Dermis lymphatic vessel endothelial cell (primary cell): ENCODE measurements around the gene TRAPPC2. TPM values are rescaled to one million over a fixed set of nuclear protein-coding genes. Genes with fewer than 3 reads are reported as not detected.

Source experiments
- total RNA-seq: library from RNA; depleted of rRNA; stranded (reverse); fragments of >200 nt; gene quantifications from 2 replicates; pipeline ENCODE4 v1.2.1, GENCODE V29; 2014

Gene TRAPPC2
- total RNA-seq, result 12.2 and 12.3 TPM in 2 replicates

DNA sequence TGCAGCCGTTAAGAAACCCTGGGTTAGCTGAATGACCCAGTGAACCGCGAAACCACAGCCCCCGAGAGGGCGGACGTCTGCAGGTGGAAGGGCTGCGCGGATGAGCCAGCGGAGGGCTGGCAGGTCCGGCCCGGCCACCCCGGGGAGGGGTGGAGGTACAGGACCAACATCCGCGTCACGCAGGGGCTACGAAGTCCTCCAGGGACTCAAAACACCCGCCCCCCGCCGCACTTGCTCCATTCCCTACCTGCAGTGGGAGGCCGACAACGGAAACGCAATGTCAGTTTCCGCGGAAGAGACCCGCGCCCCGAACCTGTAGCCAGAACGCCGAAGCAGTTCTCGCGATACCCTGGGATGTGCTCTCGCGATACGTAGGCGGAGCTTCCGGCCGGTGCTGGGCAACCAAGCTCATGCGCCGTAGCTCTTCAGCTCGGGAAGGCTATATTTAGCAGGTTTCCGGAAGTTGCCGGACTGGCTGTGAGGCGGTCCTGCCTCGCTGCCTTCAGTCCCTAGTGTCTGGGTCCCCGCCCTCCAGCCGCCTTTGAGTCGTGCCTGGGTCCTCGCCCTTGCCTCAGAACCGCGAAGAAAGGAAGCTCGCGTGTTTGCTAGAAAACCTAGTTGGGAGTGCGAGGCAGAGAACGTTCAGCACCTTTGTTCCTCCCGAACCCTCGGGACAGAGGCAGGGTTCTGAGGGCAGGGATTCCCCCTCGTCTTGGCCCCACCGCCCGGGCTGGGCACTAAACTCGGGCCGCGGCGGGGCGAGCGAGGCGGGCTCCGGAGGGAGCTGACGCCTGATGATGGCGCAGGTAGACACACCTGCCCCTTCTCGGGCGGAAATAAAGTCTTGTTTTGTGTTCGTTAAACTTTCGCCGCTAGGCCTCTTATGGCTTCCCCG lies at the start of gene TRAPPC2, which contains the start of gene OFD1:
TRAPPC2 (minus strand) TSS at position 343 of the 895 bp plus-strand sequence. CDS start 14,657 bp downstream, outside the sequence.
OFD1 (plus strand) TSS at position 471 of the 895 bp plus-strand sequence; CDS start at position 795, 324 bp downstream.

DNA sequence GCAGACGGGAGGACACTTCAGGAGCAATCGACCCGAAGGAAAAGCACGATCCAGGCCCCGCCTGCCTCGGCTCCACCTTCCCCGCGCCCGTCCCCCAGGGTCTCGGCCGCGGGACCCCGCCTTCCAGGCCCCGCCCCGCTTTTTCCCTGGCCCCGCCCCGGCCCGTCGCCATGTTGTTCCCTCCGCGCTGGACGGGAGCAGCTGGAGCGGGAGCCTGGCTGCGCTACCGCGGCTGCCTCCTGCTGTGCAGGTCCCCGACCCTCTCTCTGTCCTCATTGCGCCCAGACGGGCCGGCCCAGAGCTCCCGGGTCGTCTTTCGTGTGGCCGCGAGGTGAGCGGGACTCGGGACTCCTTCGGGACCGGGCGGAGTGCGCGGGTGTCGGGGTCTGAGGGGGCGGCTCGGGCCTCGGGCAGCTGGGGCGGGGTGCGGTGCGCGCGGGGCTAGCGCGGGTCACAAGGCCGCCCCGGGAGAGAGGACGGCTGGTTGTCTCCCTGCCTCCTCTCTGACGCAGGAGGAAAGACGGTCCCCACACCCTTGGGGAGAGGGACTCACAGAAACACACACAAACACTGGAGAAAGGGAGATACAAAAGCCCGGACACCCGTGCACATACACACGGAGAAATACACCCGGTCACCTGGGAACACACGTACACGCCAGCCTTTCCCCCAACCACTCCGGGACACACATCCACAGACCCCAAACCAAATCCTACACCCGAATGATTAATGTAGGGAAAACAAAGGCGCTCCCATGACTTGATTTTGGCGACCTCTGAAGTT lies 45.3 kb downstream of the TRAPPC2 start, which contains the start of gene RAB9A:
RAB9A (plus strand) TSS at position 171 of the 783 bp plus-strand sequence. CDS start 19,619 bp downstream, outside the sequence.

Other genes starting within 250 kb of the TRAPPC2 start
- not detected in 2 replicates for gene EGFL6, start 165.0 kb downstream of the TRAPPC2 start, total RNA-seq
- 2.4 and 2.8 TPM in 2 replicates for gene TCEANC, start 81.5 kb downstream of the TRAPPC2 start, total RNA-seq
- gene RAB9A, start 45.5 kb downstream of the TRAPPC2 start, total RNA-seq, result 19.2 and 22.1 TPM in 2 replicates
- gene OFD1, start 128 bp upstream of the TRAPPC2 start, total RNA-seq, result 6.6 and 6.7 TPM in 2 replicates
- gene GPM6B, start 82.5 kb upstream of the TRAPPC2 start, total RNA-seq, result 0.09 and 0.11 TPM in 2 replicates